ENCODE measurements around the gene TRPV5.

The TRPV5 gene

DNA sequence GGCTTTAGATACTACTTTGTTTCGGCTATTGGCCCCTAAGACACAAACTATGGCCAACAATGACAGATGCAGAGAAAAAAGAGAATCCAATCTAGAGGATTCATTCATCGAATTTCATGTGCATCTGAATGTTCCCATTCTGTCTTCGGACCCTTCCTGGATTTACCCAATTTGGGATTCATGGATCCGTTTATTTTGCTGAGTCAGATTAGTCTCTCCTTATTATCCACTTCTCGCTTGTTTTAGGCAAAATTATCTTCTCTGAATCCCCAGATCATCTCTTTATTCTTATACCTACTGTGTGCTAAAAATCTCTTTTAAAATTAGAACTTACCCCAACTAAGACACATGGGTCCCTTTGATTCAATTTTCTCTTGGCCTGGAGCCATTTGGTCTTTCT, 54.5 kb downstream of the TRPV5 start:
- Mint-ChIP-seq H3K9me3 (no peaks in the 10 kb centered on the region), H3K36me3 (ENCODE audit: low read depth) (no peaks in the 10 kb centered on the region), H3K4me1 (ENCODE audit: low read depth) (no peaks in the 10 kb centered on the region), H3K27me3 (peaks cover 5% of the 10 kb centered on the region), H3K27ac (no peak overlapping the region), H3K4me3 (no peak overlapping the region)

DNA sequence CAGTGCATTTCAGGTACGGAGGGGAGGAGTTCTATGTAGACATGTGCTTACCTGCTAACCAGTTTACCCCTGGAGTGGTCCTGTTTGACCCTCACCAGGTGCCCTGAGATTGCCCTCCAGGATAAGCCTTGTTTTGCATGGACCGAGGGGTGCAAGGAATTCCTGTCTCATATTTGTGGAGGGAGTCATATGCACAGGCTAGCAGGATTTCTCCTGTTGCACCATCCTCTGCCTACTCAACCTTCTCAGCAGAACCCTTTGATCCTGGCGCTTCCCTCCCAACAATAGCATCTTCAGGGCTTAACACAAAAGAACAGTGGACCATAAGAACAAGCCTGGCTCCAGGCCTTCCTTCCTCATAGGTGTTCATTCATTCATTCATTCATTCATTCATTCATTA, 55.2 kb downstream of the TRPV5 start:
- Mint-ChIP-seq H3K9me3 (no peaks in the 10 kb centered on the region), H3K36me3 (ENCODE audit: low read depth) (no peaks in the 10 kb centered on the region), H3K27me3 (peaks cover 5% of the 10 kb centered on the region), H3K4me1 (ENCODE audit: low read depth) (no peaks in the 10 kb centered on the region), H3K4me3 (no peak overlapping the region), H3K27ac (no peak overlapping the region)

DNA sequence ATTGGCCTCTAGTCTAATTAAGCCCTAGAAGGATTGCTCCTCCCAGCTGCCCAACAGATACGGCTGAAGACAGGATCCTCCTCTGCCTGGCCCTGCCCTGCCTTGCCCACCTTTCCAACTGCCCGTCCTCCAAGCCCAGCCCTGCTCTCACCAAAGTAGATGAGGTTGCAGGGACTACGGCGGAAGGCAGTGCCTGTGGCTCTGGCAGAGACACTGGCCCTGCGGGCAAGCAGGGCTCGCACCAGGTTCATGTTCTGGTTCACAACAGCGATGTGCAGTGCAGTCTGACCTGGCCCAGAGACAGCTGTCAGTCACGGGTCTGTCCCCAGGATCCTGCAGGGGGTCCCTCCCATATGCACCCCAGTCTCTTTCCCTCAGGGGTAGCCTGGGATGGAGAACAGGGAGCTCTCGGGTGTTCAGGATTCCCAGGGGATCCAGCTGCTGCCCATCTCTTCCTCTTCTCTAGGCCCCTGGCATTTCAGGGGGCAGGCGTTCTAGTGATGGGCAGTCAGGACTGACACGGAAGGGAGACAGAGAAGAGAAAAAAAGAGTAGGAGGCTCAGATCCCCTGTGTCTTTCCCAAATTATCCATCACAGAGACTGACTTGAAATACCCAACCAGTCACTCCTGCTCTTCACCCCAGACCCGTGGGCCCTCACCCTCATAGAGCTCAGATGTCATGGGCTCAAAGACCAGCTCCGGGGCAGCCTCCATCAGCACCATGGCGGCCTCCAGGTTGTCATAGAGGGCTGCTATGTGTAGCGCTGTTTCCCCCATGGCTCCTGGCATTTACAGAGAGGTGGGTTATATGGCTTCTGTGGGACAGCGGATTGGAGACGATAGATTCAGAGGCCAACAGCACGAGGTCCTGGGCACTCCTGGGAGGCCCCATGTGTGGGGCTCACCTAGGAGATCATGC, 56.3 kb downstream of the TRPV5 start:
- peaks cover 5% of the 10 kb centered on the region for H3K27me3 Mint-ChIP-seq
- no peak overlapping the region for H3K4me3 Mint-ChIP-seq
- no peak overlapping the region for H3K27ac Mint-ChIP-seq
- H3K4me1 Mint-ChIP-seq (ENCODE audit: low read depth), result no peaks in the 10 kb centered on the region
- H3K9me3 Mint-ChIP-seq, result no peaks in the 10 kb centered on the region
- no peaks in the 10 kb centered on the region for H3K36me3 Mint-ChIP-seq (ENCODE audit: low read depth)

DNA sequence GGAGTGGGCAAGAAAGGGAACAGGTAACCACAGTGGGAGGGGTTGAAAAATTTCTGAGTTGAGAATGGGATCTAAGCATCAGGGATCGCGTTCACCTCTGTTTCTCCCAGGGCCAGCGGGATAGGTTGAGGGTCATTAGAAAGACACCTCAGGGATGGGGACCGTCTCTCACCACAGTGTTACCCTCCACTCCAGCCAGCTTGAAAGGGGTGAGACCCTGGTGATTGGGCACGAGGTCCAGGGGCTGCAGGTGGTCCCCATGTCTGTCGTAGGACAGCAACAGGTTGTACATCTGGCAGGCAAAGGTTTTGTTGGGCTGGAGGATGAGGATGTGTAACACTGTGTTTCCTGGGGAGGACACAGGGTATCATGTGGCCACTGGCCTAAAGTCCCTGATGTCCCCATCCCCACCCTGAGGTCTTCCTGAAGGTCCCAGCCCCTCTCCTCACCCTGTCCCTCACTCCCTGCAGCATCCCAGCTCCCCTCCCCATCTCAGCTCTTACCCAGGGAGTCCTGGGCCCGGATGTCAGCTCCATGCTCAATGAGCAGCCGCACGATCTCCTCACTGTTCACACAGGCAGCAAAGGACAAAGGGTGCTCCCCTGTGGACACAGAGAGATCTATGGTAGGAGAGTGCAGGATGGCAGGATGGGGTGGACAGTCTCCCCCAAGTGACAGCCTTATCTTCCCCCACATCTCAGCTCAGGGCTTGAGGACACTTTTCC, 57.1 kb downstream of the TRPV5 start:
- no peak overlapping the region for H3K4me3 Mint-ChIP-seq
- H3K4me1 Mint-ChIP-seq (ENCODE audit: low read depth), result no peaks in the 10 kb centered on the region
- no peak overlapping the region for H3K27ac Mint-ChIP-seq
- no peaks in the 10 kb centered on the region for H3K27me3 Mint-ChIP-seq
- no peaks in the 10 kb centered on the region for H3K36me3 Mint-ChIP-seq (ENCODE audit: low read depth)
- no peaks in the 10 kb centered on the region for H3K9me3 Mint-ChIP-seq

DNA sequence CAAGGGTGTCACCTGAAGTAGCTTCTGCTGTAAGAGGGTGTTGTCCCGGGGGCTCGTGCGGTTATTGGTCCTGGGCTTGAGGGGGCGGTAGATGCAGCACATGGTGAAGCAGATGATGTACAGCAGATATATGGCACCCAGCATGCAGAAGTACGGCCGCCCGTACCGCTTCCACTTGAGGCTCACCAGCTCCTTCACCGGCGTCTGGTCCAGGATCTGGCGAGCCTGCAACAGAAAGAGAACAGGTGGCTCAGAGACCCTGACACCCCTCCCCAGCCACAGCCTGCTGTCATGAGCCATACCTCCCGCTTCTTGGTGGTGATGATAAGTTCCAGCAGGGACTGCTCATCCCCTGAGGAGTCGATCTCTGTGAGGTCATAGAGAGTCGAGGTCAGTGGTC, 58.1 kb downstream of the TRPV5 start:
- no peaks in the 10 kb centered on the region for H3K4me1 Mint-ChIP-seq (ENCODE audit: low read depth)
- no peak overlapping the region for H3K4me3 Mint-ChIP-seq
- H3K36me3 Mint-ChIP-seq (ENCODE audit: low read depth), result no peaks in the 10 kb centered on the region
- no peak overlapping the region for H3K27ac Mint-ChIP-seq
- no peaks in the 10 kb centered on the region for H3K27me3 Mint-ChIP-seq
- H3K9me3 Mint-ChIP-seq, result no peaks in the 10 kb centered on the region

DNA sequence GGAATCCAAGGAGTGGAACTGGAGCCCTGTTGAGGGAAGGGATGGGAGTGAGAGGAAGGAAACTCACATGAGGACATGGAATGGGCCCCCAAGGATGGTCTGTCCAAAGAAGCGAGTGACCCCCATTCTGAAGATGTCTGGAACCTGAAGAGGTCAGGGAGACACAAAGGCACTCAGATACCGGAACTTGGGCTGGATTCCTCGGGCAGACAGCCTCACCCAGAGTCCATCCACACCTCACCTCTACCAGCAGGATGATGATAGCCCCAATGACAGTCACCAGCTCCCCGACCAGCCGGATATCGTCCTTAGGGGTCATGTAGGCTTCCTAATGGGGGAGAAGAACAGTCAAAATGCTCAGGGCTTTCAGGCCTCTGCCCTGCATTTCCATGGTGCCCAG, 58.7 kb downstream of the TRPV5 start:
- H3K9me3 Mint-ChIP-seq, result no peaks in the 10 kb centered on the region
- H3K36me3 Mint-ChIP-seq (ENCODE audit: low read depth), result peaks cover 3% of the 10 kb centered on the region
- no peaks in the 10 kb centered on the region for H3K27me3 Mint-ChIP-seq
- no peaks in the 10 kb centered on the region for H3K4me1 Mint-ChIP-seq (ENCODE audit: low read depth)
- no peak overlapping the region for H3K4me3 Mint-ChIP-seq
- H3K27ac Mint-ChIP-seq, result no peak overlapping the region

DNA sequence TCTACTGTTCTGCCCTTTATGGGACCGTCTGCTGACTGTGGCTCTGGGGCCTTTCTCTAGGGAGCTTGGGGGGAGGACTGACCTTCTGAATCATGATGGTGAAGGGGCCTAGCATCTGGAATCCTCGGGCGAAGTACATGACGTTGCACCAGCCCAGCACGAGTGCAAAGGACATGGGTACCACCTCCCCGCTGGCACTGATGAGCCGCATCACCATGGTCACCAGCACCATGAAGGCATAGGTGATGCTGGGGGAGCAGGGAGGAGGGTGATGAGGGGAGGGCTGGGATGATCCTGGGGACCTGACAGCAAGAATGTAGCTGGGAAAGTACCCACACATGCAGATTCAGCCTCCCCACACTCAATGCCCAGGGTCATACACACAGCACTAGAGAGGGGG, 59.1 kb downstream of the TRPV5 start:
- Mint-ChIP-seq H3K27me3 (no peaks in the 10 kb centered on the region), H3K27ac (no peak overlapping the region), H3K4me1 (ENCODE audit: low read depth) (no peaks in the 10 kb centered on the region), H3K4me3 (no peak overlapping the region), H3K9me3 (no peaks in the 10 kb centered on the region), H3K36me3 (ENCODE audit: low read depth) (peaks cover 4% of the 10 kb centered on the region)

DNA sequence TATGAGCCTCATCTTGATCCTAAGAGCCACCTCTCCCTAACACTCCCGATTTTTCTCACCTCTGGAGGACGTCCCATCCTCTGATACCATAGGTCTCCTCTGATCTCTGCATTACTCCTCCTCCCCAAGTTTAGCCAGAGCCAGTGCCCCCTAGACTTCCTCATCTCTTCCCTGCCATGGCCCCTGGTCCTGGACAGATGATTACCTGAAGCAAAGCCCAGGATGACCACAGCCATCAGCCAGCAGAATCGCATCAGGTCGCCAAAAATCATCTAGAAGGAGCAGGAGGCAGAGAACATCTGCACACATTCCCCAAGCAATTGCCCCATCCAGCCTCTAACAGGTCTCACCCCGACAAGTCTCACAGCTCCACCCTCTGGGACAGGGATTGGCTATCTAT, 59.7 kb downstream of the TRPV5 start:
- Mint-ChIP-seq H3K4me1 (ENCODE audit: low read depth) (no peaks in the 10 kb centered on the region), H3K27me3 (no peaks in the 10 kb centered on the region), H3K36me3 (ENCODE audit: low read depth) (peaks cover 4% of the 10 kb centered on the region), H3K4me3 (no peak overlapping the region), H3K9me3 (no peaks in the 10 kb centered on the region), H3K27ac (no peak overlapping the region)

DNA sequence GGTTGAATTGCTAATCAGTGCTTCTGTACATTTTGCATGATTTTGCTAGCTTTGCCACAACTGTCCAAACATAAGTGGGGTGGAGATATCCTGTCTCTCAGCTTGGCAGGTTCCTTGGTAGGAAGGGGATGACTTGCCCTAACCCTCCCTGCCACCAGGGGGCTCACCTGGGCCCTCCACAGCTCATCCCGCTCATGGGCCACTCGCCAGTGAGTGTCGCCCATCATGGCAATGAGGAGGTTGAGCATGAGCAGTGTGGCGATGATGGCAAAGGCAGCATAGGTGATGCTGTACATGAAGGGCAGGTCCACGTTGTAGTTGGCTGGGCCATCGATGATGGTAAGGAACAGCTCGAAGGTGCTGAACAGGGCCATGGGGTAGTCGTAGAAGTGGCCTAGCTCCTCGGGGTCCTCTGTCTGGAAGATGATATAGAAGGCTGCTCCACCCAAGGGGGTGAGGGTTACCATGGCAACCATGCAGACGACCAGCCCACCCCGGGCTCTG, 60.2 kb downstream of the TRPV5 start:
- Mint-ChIP-seq H3K36me3 (ENCODE audit: low read depth) (peaks cover 4% of the 10 kb centered on the region), H3K4me3 (no peak overlapping the region), H3K27me3 (no peaks in the 10 kb centered on the region), H3K9me3 (no peaks in the 10 kb centered on the region), H3K27ac (no peak overlapping the region), H3K4me1 (ENCODE audit: low read depth) (no peaks in the 10 kb centered on the region)

DNA sequence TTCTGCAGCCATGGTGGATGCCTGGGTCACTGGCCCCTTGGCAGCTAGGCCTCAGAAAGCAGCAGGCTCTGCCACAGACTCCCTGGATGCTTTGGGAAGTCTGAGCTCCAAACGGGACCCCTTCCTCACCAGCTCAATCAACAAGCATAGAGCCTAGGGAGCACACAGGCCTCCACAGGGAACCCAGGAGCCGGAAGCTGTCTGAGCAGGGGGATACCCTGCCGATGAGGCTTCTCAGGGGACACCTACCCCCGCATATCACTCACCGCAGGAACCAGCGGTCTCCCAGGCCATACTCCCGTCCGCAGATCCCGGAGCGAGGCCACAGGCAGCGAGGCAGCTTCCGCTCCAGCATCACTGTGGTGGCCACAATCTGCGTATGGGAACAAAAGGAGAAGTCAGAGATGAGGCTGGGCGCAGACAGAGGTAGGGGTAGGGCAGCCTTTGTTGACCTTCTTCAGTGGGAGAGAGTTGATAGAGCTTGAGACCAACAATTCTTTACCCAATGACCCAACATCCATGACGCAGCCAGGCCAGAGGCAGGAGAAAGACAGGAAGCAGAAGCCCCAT, 61.4 kb downstream of the TRPV5 start:
- Mint-ChIP-seq H3K27me3 (no peaks in the 10 kb centered on the region), H3K9me3 (no peaks in the 10 kb centered on the region), H3K36me3 (ENCODE audit: low read depth) (peaks cover 4% of the 10 kb centered on the region), H3K27ac (no peak overlapping the region), H3K4me3 (no peak overlapping the region), H3K4me1 (ENCODE audit: low read depth) (no peaks in the 10 kb centered on the region)

DNA sequence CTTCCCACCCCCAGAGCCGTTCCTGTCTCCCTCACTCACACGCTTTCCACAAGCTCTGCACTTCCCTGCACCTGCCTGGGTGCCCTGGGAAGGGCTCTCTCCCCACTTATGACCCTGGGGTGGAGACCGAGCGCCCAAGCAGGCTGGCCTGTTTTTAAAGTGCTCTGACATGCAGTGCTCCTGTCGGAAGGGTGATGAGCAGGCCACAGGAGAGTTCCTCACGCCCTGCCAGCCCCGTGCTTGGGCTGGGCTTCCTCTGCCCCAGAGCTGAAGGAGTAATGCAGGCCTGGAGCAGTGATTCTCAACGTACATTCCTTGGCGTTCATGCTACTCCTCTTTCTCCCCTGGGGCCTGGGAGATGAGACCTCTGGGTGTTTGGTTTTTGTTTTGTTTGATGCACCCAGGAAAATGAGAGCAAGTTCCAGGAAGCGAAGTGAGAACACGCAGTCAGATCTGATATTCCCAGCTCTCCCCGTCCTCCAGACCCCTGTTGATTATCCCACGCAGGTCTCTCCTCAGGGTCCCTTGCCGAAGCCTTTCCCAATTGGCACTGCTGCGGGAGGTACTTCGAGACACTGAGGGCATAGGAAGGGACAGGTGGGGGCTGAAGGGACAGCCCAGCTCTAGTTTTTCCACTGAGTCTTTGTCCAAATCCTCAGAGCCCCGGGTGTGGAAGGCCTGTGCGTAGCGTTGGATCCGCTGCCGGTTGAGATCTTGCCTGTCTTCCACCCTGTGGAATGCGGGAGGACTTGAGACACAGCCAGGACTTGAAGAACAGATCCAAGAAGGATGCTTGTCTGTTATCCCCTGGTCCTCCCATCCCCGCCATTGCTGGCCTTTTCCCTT, 62.1 kb downstream of the TRPV5 start:
- Mint-ChIP-seq H3K27me3 (no peaks in the 10 kb centered on the region), H3K4me1 (ENCODE audit: low read depth) (no peaks in the 10 kb centered on the region), H3K36me3 (ENCODE audit: low read depth) (peaks cover 4% of the 10 kb centered on the region), H3K9me3 (no peaks in the 10 kb centered on the region), H3K27ac (no peak overlapping the region), H3K4me3 (no peak overlapping the region)

DNA sequence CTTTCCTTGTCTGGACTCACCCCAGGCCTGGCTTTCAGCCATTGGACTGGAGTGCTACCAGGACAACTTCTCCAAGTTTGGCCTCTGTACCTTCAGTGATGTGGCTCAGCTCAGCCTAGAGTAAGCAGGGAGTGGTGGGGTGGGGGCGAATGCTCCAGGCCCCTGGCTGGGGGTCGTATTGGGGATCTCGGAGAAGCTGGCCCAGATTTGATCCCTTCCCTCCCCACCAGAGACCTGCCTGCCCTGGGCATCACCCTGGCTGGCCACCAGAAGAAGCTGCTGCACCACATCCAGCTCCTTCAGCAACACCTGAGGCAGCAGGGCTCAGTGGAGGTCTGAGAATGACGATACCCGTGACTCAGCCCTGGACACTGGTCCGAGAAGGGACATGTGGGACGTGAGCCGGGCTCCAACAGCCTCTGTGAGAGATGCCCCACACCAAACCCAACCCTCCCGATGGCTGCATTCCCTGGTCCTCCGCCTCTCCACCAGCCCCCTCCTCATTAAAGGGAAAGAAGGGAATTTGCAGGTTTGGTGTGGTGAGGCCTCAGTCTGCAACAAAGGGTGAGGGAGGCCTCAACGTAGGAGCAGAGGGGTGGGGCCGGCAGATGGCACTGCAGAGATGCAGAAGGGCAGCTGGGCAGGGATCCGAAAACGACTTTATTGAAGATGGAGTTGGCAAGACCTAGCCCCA, 62.8 kb downstream of the TRPV5 start:
- Mint-ChIP-seq H3K27ac (no peak overlapping the region), H3K27me3 (no peaks in the 10 kb centered on the region), H3K4me1 (ENCODE audit: low read depth) (no peaks in the 10 kb centered on the region)

DNA sequence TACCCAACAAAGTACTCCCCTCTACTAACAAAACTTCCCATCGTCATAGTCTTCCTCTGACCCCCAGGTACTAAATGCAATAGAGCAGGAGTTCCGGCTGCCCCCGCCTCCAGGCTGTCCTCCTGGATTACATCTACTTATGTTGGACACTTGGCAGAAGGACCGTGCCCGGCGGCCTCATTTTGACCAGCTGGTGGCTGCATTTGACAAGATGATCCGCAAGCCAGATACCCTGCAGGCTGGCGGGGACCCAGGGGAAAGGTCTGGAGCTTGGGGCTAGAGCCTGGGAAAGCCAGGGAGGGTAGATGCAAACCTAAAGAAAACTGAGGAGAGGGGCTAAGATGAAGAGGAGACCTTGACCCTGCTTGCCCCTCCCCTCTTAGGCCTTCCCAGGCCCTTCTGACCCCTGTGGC, 63.4 kb downstream of the TRPV5 start:
- Mint-ChIP-seq H3K4me1 (ENCODE audit: low read depth) (no peaks in the 10 kb centered on the region), H3K36me3 (ENCODE audit: low read depth) (peaks cover 4% of the 10 kb centered on the region), H3K27me3 (no peaks in the 10 kb centered on the region), H3K27ac (no peak overlapping the region), H3K4me3 (no peak overlapping the region), H3K9me3 (no peaks in the 10 kb centered on the region)

More for the DNA sequence above, 62.8 kb downstream of the TRPV5 start:
- H3K36me3 Mint-ChIP-seq (ENCODE audit: low read depth), result peaks cover 4% of the 10 kb centered on the region
- no peak overlapping the region for H3K4me3 Mint-ChIP-seq
- H3K9me3 Mint-ChIP-seq, result no peaks in the 10 kb centered on the region

DNA sequence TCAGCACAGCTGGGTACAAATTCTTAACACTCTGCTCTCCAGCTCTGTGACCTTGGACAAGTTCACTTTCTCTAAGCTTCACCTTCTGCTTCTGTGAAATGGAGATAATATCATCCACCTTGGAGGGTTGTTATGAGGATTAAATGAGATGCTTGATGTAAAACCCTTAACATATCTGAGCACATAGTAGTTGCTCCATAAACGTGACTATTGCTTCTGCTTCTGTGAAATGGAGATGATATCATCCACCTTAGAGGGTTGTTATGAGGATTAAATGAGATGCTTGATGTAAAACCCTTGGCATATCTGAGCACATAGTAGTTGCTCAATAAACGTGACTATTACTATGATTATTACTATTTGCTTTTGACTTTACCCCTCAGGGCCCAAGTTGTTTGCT, 64.1 kb downstream of the TRPV5 start:
- H3K4me3 Mint-ChIP-seq, result no peak overlapping the region
- no peaks in the 10 kb centered on the region for H3K27me3 Mint-ChIP-seq
- H3K36me3 Mint-ChIP-seq (ENCODE audit: low read depth), result peaks cover 4% of the 10 kb centered on the region
- no peaks in the 10 kb centered on the region for H3K4me1 Mint-ChIP-seq (ENCODE audit: low read depth)
- H3K9me3 Mint-ChIP-seq, result no peaks in the 10 kb centered on the region
- no peak overlapping the region for H3K27ac Mint-ChIP-seq

Measured in stimulated activated naive CD8-positive, alpha-beta T cell treated with anti-CD3 and anti-CD28 coated beads, Interleukin-15, Interleukin-2, amounts not matched to agents 100 ng/mL and 50 ng/mL, for 24 hours (primary cell).